OCI-LY1 (cell line): Measurements from ENCODE around the gene CHN2.

Source experiments
- H2AFZ ChIP-seq: fragments of 200-600 bp; sonication (generic), shearing (Covaris generic); 2 replicates; pipeline ENCODE4 v1.6.0; 2014; ENCODE audit warnings: antibody characterized with exemption, mild to moderate bottlenecking, low read length
- H3F3A ChIP-seq: fragments of 200-600 bp; sonication (generic), shearing (Covaris generic); 2 replicates; pipeline ENCODE4 v1.6.0; 2014; ENCODE audit warnings: mild to moderate bottlenecking, antibody characterized with exemption, low read length, moderate library complexity; ENCODE audit not compliant: insufficient read depth
- H3K27ac ChIP-seq: fragments of 200-600 bp; sonication (generic); 2 replicates; pipeline ENCODE4 v1.5.1; 2014; ENCODE audit warnings: low read length, mixed run types, mild to moderate bottlenecking, low read depth; ENCODE audit not compliant: poor library complexity, severe bottlenecking
- H3K27me3 ChIP-seq: fragments of 200-600 bp; sonication (generic); 2 replicates; pipeline ENCODE4 v1.6.0; 2014; ENCODE audit warnings: antibody characterized with exemption, mild to moderate bottlenecking, low read length, moderate library complexity; ENCODE audit not compliant: insufficient read depth
- H3K36me3 ChIP-seq: fragments of 200-600 bp; sonication (generic); 2 replicates; pipeline ENCODE4 v1.6.1; 2014; ENCODE audit warnings: mild to moderate bottlenecking, antibody characterized with exemption, low read length, moderate library complexity, mixed read lengths; ENCODE audit not compliant: insufficient read depth
- H3K4me1 ChIP-seq: fragments of 200-600 bp; sonication (generic); 2 replicates; pipeline ENCODE4 v1.5.1; 2014; ENCODE audit warnings: mild to moderate bottlenecking, low read length, moderate library complexity; ENCODE audit not compliant: insufficient read depth, severe bottlenecking
- H3K4me2 ChIP-seq: fragments of 200-600 bp; sonication (generic), shearing (Covaris generic); 2 replicates; pipeline ENCODE4 v1.6.1; 2014; ENCODE audit warnings: low read length
- H3K4me3 ChIP-seq: fragments of 200-600 bp; sonication (generic); 2 replicates; pipeline ENCODE4 v1.5.1; 2014; ENCODE audit warnings: low read length, low read depth, mild to moderate bottlenecking, mixed read lengths; ENCODE audit not compliant: poor library complexity, severe bottlenecking
- H3K79me2 ChIP-seq: fragments of 200-600 bp; shearing (Covaris generic); 2 replicates; pipeline ENCODE4 v1.6.1; 2016; ENCODE audit warnings: mixed run types, low read length, mixed read lengths; ENCODE audit not compliant: insufficient read depth
- H3K9ac ChIP-seq: fragments of 200-600 bp; sonication (generic), shearing (Covaris generic); 2 replicates; pipeline ENCODE4 v1.6.1; 2014; ENCODE audit warnings: mild to moderate bottlenecking, low read length, mixed read lengths
- H3K9me2 ChIP-seq: fragments of 200-600 bp; sonication (generic), shearing (Covaris generic); 2 replicates; pipeline ENCODE4 v1.6.1; 2014; ENCODE audit warnings: low read depth, mild to moderate bottlenecking, low read length, mixed read lengths
- H3K9me3 ChIP-seq: fragments of 200-600 bp; shearing (Covaris generic); 2 replicates; pipeline ENCODE4 v1.6.1; 2014; ENCODE audit warnings: low read length, mixed read lengths
- H4K20me1 ChIP-seq: fragments of 200-600 bp; sonication (generic), shearing (Covaris generic); 2 replicates; pipeline ENCODE4 v1.6.0; 2016; ENCODE audit warnings: mild to moderate bottlenecking, low read length; ENCODE audit not compliant: insufficient read depth
- CTCF ChIP-seq: fragments of 200-600 bp; sonication (generic), shearing (Covaris generic); IDR thresholded peaks from 2 replicates; pipeline ENCODE4 v1.5.1; 2017; ENCODE audit warnings: mild to moderate bottlenecking, antibody characterized with exemption, low read length, moderate library complexity, mixed read lengths
- EZH2 ChIP-seq: fragments of 200-600 bp; sonication (generic), shearing (Covaris generic); IDR thresholded peaks from 2 replicates; pipeline ENCODE4 v1.8.0; 2017; ENCODE audit warnings: borderline replicate concordance, mixed run types, mild to moderate bottlenecking, antibody characterized with exemption, low read length, moderate library complexity, mixed read lengths

The CHN2 gene

GRCh38 chr7:29354340-29354739 is 159.8 kb downstream of the CHN2 start:
- Histone ChIP-seq H3K4me3 (no peak overlapping the region), H3K36me3 (no peaks in the 10 kb centered on the region), H3K79me2 (no peaks in the 10 kb centered on the region), H2AFZ (no peak overlapping the region), H3K4me2 (no peak overlapping the region), H3K9ac (no peak overlapping the region), H3K4me1 (no peaks in the 10 kb centered on the region), H3F3A (no peaks in the 10 kb centered on the region), H3K9me2 (no peaks in the 10 kb centered on the region), H3K9me3 (no peaks in the 10 kb centered on the region), H4K20me1 (no peaks in the 10 kb centered on the region), H3K27ac (no peak overlapping the region), H3K27me3 (no peaks in the 10 kb centered on the region; the same call in 1 of the 2 replicates)
- TF ChIP-seq EZH2 (no peak), CTCF (no peak)

GRCh38 chr7:29355388-29355787 is 160.8 kb downstream of the CHN2 start:
- Histone ChIP-seq H3K9me2 (no peaks in the 10 kb centered on the region), H3K36me3 (no peaks in the 10 kb centered on the region)

GRCh38 chr7:29356631-29357030 is 162.1 kb downstream of the CHN2 start:
- Histone ChIP-seq H3K4me3 (no peak overlapping the region), H3K79me2 (no peaks in the 10 kb centered on the region), H3K4me1 (no peaks in the 10 kb centered on the region), H3K9me2 (no peaks in the 10 kb centered on the region), H3K27ac (no peak overlapping the region), H3K9me3 (no peaks in the 10 kb centered on the region), H3K36me3 (no peaks in the 10 kb centered on the region), H3K27me3 (no peaks in the 10 kb centered on the region; the same call in 1 of the 2 replicates), H3K9ac (no peak overlapping the region), H3F3A (no peaks in the 10 kb centered on the region), H3K4me2 (no peak overlapping the region), H2AFZ (no peak overlapping the region), H4K20me1 (no peaks in the 10 kb centered on the region)
- TF ChIP-seq CTCF (no peak), EZH2 (no peak)

More at GRCh38 chr7:29355388-29355787, 160.8 kb downstream of the CHN2 start:
- Histone ChIP-seq H2AFZ (no peak overlapping the region), H4K20me1 (no peaks in the 10 kb centered on the region), H3K4me1 (no peaks in the 10 kb centered on the region), H3K27ac (no peak overlapping the region), H3K9me3 (no peaks in the 10 kb centered on the region), H3K4me2 (no peak overlapping the region), H3K4me3 (no peak overlapping the region), H3F3A (no peaks in the 10 kb centered on the region), H3K27me3 (no peaks in the 10 kb centered on the region; the same call in 1 of the 2 replicates), H3K9ac (no peak overlapping the region), H3K79me2 (no peaks in the 10 kb centered on the region)
- TF ChIP-seq CTCF (no peak), EZH2 (no peak)
